CD14-positive monocyte (primary cell): Measurements from ENCODE around the gene ODF2. TPM values are rescaled to one million over a fixed set of nuclear protein-coding genes. Genes with fewer than 3 reads are reported as not detected.

Experiments
- DNase-seq, 3 donors: peaks; one replicate each; pipeline ENCODE4 v3.0.0-alpha.2; 2011 to 2022
- H2AFZ ChIP-seq: 2 replicates; pipeline ENCODE4 v1.6.0; 2012; ENCODE audit warnings: mild to moderate bottlenecking, low read depth, low read length, inconsistent platforms; ENCODE audit not compliant: insufficient read depth, poor library complexity, severe bottlenecking
- H3K27ac ChIP-seq, 2 donors: 1 replicate in 1 of 2; 2 replicates in 1 of 2; pipeline ENCODE4 v1.5.1; 2012 to 2013; ENCODE audit warnings: low read length in 2 of 2, control low read depth in 1 of 2, inconsistent platforms in 1 of 2, low read depth in 1 of 2, mild to moderate bottlenecking in 1 of 2
- H3K27me3 ChIP-seq, 2 donors: one replicate each; pipeline versions ENCODE4 v1.6.0 to v1.6.1; 2011 to 2013; ENCODE audit warnings: low read length in 2 of 2; ENCODE audit not compliant: control insufficient read depth in 2 of 2, insufficient read depth in 2 of 2
- H3K36me3 ChIP-seq, 2 donors: replicated peaks in 1 of 2; 1 replicate in 1 of 2; 2 replicates in 1 of 2; pipeline versions ENCODE4 v1.5.1 to v1.6.1; 2012 to 2013; ENCODE audit warnings: low read length in 2 of 2, control low read depth in 1 of 2, inconsistent platforms in 1 of 2, mild to moderate bottlenecking in 1 of 2; ENCODE audit not compliant: insufficient read depth in 2 of 2, control insufficient read depth in 1 of 2
- H3K4me1 ChIP-seq, 2 donors: 1 replicate in 1 of 2; 2 replicates in 1 of 2; pipeline versions ENCODE4 v1.5.1 to v1.6.1; 2012 to 2013; ENCODE audit warnings: low read length in 2 of 2, control low read depth in 1 of 2, inconsistent platforms in 1 of 2, mild to moderate bottlenecking in 1 of 2, moderate library complexity in 1 of 2; ENCODE audit not compliant: insufficient read depth in 2 of 2, control insufficient read depth in 1 of 2
- H3K4me2 ChIP-seq: replicated peaks from 2 replicates; pipeline ENCODE3; 2012; ENCODE audit warnings: low read length, moderate library complexity, mild to moderate bottlenecking; ENCODE audit not compliant: poor library complexity, severe bottlenecking; ENCODE audit errors: extremely low read depth
- H3K4me3 ChIP-seq, 3 experiments: fragments of 200-600 bp in 1 of 3; sonication (generic) in 1 of 3; replicated peaks in 1 of 3; 1 replicate in 2 of 3; 2 replicates in 1 of 3; pipeline ENCODE4 v1.5.1; 2011 to 2013; ENCODE audit warnings: low read length in 3 of 3, mild to moderate bottlenecking in 3 of 3, control low read depth in 2 of 3, low read depth in 2 of 3, inconsistent platforms in 1 of 3, moderate library complexity in 1 of 3
- H3K79me2 ChIP-seq: 2 replicates; pipeline ENCODE4 v1.6.0; 2012; ENCODE audit warnings: mild to moderate bottlenecking, control low read depth, inconsistent platforms, low read length, moderate library complexity; ENCODE audit not compliant: insufficient read depth
- H3K9ac ChIP-seq: 2 replicates; pipeline ENCODE4 v1.6.0; 2017; ENCODE audit warnings: low read length, mild to moderate bottlenecking; ENCODE audit not compliant: insufficient read depth, poor library complexity, severe bottlenecking
- H3K9me3 ChIP-seq, 2 donors: replicated peaks in 1 of 2; 1 replicate in 1 of 2; 2 replicates in 1 of 2; pipeline versions ENCODE4 v1.5.1 to v1.6.1; 2012 to 2013; ENCODE audit warnings: low read length in 2 of 2, control low read depth in 1 of 2; ENCODE audit not compliant: control insufficient read depth in 1 of 2, insufficient read depth in 1 of 2
- H4K20me1 ChIP-seq: 2 replicates; pipeline ENCODE4 v1.6.0; 2012; ENCODE audit warnings: mild to moderate bottlenecking, low read length, control low read depth, moderate library complexity; ENCODE audit not compliant: insufficient read depth
- H3K27ac Mint-ChIP-seq, 7 donors: one replicate each; pipeline ENCODE4 v1.8.0; 2020; ENCODE audit warnings: mild to moderate bottlenecking in 7 of 7, mixed read lengths in 7 of 7, moderate library complexity in 6 of 7, inconsistent platforms in 2 of 7
- H3K27me3 Mint-ChIP-seq, 3 donors: one replicate each; pipeline ENCODE4 v1.8.0; 2021 to 2022; ENCODE audit warnings: low read depth in 3 of 3, mild to moderate bottlenecking in 3 of 3, mixed read lengths in 3 of 3, moderate library complexity in 3 of 3, inconsistent platforms in 1 of 3
- H3K36me3 Mint-ChIP-seq, 2 donors: one replicate each; pipeline ENCODE4 v1.8.0; 2020; ENCODE audit warnings: mixed read lengths in 2 of 2, inconsistent platforms in 1 of 2, mild to moderate bottlenecking in 1 of 2
- H3K4me1 Mint-ChIP-seq: one replicate; pipeline ENCODE4 v1.8.0; 2020; ENCODE audit warnings: mild to moderate bottlenecking, mixed read lengths
- H3K4me3 Mint-ChIP-seq, 2 donors: one replicate each; pipeline ENCODE4 v1.8.0; 2020; ENCODE audit warnings: mild to moderate bottlenecking in 2 of 2, mixed read lengths in 2 of 2, moderate library complexity in 1 of 2
- H3K9me3 Mint-ChIP-seq, 7 donors: one replicate each; pipeline ENCODE4 v1.8.0; 2020 to 2022; ENCODE audit warnings: mixed read lengths in 7 of 7, mild to moderate bottlenecking in 6 of 7, moderate library complexity in 6 of 7, inconsistent platforms in 2 of 7
- WGBS: methylation state at CpG from one replicate; pipeline ENCODE4 v1.1.5; 2013; ENCODE audit warnings: missing lambda C conversion rate; ENCODE audit not compliant: insufficient coverage; 5-methylcytosine and 5-hydroxymethylcytosine counted together
- intact Hi-C, 2 donors: fragments of 100-400 bp; cut with micrococcal nuclease; formaldehyde crosslinking; loops; one replicate each; pipeline versions ENCODE4 v1.15.0 to v1.15.1; 2023
- polyA plus RNA-seq, 3 donors: library from polyadenylated mRNA; depleted of rRNA in 1 of 3; unstranded in 2 of 3; stranded (reverse) in 1 of 3; fragments of 300-500 nt in 2 of 3; fragments of >200 nt in 1 of 3; fragmentation: Illumina TruSeq in 2 of 3; gene quantifications; 1 replicate in 2 of 3; 2 replicates in 1 of 3; pipeline ENCODE4 v1.2.3, GENCODE V29; 2012 to 2021
- TF ChIP-seq, protein P1 (sequence below): fragments of 200-600 bp; IDR thresholded peaks from one replicate; pipeline ENCODE4 v1.8.0; 2022; ENCODE audit warnings: antibody characterized with exemption, mild to moderate bottlenecking

ODF2 gene
- polyA plus RNA-seq, 3 donors: 7.9 to 24.1 (median 11.4) TPM

DNA sequence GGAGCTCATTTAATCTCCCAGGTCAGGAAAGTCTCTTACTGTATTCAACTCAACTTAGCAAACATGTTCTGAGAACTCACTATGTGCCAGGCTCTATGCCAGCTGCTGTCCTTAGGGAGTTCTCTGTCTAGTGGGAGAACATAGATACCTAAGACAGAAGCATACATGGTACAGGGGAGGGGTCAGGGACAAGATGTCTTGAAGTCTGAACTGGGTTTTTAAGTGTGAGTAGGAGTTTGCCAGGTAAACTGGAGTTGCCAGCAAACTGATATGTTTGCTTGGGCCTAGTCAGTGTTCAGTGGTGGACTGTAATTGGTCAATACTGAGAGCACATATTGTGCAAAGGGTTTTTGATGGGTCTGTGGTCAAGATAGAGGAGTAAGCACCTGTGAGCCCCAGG is 30.4 kb downstream of the ODF2 start:
- Histone ChIP-seq H3K27me3 (no peaks in the 10 kb centered on the region), H4K20me1 (no peaks in the 10 kb centered on the region), H3K4me2 (no peak overlapping the region), H3K4me1 (no peaks in the 10 kb centered on the region), H2AFZ (no peak overlapping the region), H3K36me3 (peaks cover 79 to 95% of the 10 kb centered on the region in 2 donors), H3K27ac (no peak overlapping the region), H3K4me3 (no peak overlapping the region), H3K9me3 (no peaks in the 10 kb centered on the region), H3K9ac (no peak overlapping the region), H3K79me2 (no peaks in the 10 kb centered on the region)
- H3K27me3 Mint-ChIP-seq: no peaks in the 10 kb centered on the region
- intact Hi-C loops: no loop called here
- H3K4me3 Mint-ChIP-seq: no peak overlapping the region
- TF ChIP-seq, protein P1, sequence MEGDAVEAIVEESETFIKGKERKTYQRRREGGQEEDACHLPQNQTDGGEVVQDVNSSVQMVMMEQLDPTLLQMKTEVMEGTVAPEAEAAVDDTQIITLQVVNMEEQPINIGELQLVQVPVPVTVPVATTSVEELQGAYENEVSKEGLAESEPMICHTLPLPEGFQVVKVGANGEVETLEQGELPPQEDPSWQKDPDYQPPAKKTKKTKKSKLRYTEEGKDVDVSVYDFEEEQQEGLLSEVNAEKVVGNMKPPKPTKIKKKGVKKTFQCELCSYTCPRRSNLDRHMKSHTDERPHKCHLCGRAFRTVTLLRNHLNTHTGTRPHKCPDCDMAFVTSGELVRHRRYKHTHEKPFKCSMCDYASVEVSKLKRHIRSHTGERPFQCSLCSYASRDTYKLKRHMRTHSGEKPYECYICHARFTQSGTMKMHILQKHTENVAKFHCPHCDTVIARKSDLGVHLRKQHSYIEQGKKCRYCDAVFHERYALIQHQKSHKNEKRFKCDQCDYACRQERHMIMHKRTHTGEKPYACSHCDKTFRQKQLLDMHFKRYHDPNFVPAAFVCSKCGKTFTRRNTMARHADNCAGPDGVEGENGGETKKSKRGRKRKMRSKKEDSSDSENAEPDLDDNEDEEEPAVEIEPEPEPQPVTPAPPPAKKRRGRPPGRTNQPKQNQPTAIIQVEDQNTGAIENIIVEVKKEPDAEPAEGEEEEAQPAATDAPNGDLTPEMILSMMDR: no peak
- peaks cover 82 to 94% of the 10 kb centered on the region in 2 donors for H3K36me3 Mint-ChIP-seq
- DNase-seq: no peak
- H3K4me1 Mint-ChIP-seq: no peaks in the 10 kb centered on the region
- H3K27ac Mint-ChIP-seq: peak overlapping the region in 1 of 7 donors; percentile 21
- no peaks in the 10 kb centered on the region for H3K9me3 Mint-ChIP-seq

DNA sequence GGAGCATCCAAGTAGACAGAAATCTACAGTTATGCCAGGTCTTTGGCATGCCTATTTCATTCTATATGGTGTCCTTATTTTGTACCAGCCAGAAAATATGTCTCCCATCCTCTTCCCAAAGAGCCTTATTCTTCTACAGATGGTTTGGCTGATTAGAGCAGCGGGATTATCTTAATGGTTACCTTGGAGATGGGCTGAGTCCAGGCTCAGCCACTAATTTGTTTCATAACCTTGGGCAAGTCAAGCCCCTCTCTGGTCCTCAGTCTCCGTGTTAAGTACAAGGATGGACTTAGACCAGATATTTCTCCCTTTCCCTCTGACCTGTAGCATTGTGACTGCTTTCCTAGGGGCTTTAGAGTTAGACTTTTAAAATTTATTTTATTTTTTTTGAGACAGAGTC is 37.6 kb downstream of the ODF2 start:
- WGBS: 100% methylated on average over 1 of the region's 2 CpGs
- TF ChIP-seq, protein P1: no peak
- Histone ChIP-seq H4K20me1 (no peaks in the 10 kb centered on the region), H3K4me2 (no peak overlapping the region), H3K27ac (no peak overlapping the region), H3K4me1 (peaks cover 8% of the 10 kb centered on the region in 2 donors), H3K79me2 (no peaks in the 10 kb centered on the region), H2AFZ (no peak overlapping the region), H3K27me3 (no peaks in the 10 kb centered on the region), H3K4me3 (no peak overlapping the region), H3K9ac (no peak overlapping the region), H3K36me3 (peaks cover 55 to 89% of the 10 kb centered on the region in 2 donors), H3K9me3 (no peaks in the 10 kb centered on the region)
- no peak overlapping the region for H3K4me3 Mint-ChIP-seq
- DNase-seq: no peak
- peaks cover 58 to 82% of the 10 kb centered on the region in 2 donors for H3K36me3 Mint-ChIP-seq
- intact Hi-C loops: no loop called here
- peaks cover 2 to 5% (median 2%) of the 10 kb centered on the region in 3 donors for H3K27me3 Mint-ChIP-seq
- H3K4me1 Mint-ChIP-seq: peaks cover 9% of the 10 kb centered on the region
- no peaks in the 10 kb centered on the region for H3K9me3 Mint-ChIP-seq
- no peak overlapping the region for H3K27ac Mint-ChIP-seq
